NCI-H526 treated with DMSO at 0.1 percent for 48 hours (cell line): Measurements from ENCODE around the gene EHMT1.
A peak's percentile ranks its signal among the peaks of the same experiment; 100 is the strongest.

Experiments
- DNase-seq: peaks from one replicate; lab custom pipeline; 2025; lab: John Stamatoyannopoulos, UW

EHMT1 gene

GRCh38 chr9:137674307-137674975 lies 55.6 kb downstream of the EHMT1 start:
- no peak for DNase-seq

GRCh38 chr9:137674976-137675320 lies 56.1 kb downstream of the EHMT1 start:
- no peak for DNase-seq

GRCh38 chr9:137676998-137677397 lies 58.2 kb downstream of the EHMT1 start:
- no peak for DNase-seq

- no peak for DNase-seq
Observed at GRCh38 chr9:137678202-137678601, 59.4 kb downstream of the EHMT1 start.

GRCh38 chr9:137679249-137679648 lies 60.4 kb downstream of the EHMT1 start:
- no peak for DNase-seq

- no peak for DNase-seq
Observed at GRCh38 chr9:137679695-137680305, 61.0 kb downstream of the EHMT1 start.

- peak; percentile 28 for DNase-seq
Observed at GRCh38 chr9:137680444-137681358, 61.9 kb downstream of the EHMT1 start.

- no peak for DNase-seq
Observed at GRCh38 chr9:137682428-137683105, 63.8 kb downstream of the EHMT1 start.

GRCh38 chr9:137683262-137683864 lies 64.6 kb downstream of the EHMT1 start:
- no peak for DNase-seq

- no peak for DNase-seq
Observed at GRCh38 chr9:137685035-137685740, 66.4 kb downstream of the EHMT1 start.

GRCh38 chr9:137685741-137686420 lies 67.1 kb downstream of the EHMT1 start:
- no peak for DNase-seq

GRCh38 chr9:137688261-137688660 lies 69.5 kb downstream of the EHMT1 start:
- DNase-seq = no peak

- DNase-seq = no peak
Observed at GRCh38 chr9:137688725-137689124, 69.9 kb downstream of the EHMT1 start.

- no peak for DNase-seq
Observed at GRCh38 chr9:137689745-137690529, 71.1 kb downstream of the EHMT1 start.

GRCh38 chr9:137690930-137691645 lies 72.3 kb downstream of the EHMT1 start:
- DNase-seq = no peak

- no peak for DNase-seq
Observed at GRCh38 chr9:137691646-137692351, 73.0 kb downstream of the EHMT1 start.

- DNase-seq = no peak
Observed at GRCh38 chr9:137694236-137694959, 75.6 kb downstream of the EHMT1 start.
